ENCODE measurements around the gene TLCD1.

DNA sequence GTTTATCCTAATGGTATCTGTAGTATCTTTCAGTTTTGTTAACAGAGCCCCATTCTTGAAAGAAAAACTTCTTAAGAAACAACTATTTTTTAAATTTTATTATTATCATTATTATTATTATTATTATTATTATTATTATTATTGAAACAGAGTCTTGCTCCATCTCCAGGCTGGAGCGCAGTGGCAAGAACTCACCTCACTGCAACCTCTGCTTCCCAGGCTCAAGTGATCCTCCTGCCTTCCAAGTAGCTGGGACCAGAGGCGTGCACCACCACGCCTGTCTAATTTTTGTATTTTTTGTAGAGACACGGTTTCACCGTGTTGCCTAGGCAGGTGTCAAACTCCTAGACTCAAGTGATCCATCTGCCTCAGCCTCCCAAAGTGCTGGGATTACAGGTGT lies 40.7 kb downstream of the TLCD1 start:
- TF ChIP-seq CTCF (IDR thresholded peaks at IDR 0.05; ENCODE audit: insufficient read depth, low read length, poor library complexity, severe bottlenecking) (no peak), EZH2phosphoT487 (conservative IDR thresholded peaks at IDR 0.05; ENCODE audit: low read length) (no peak)
